ENCODE results near the gene MANBA.
"Not testable (repeated sequence)": the region's sequence is repeated elsewhere in the genome, so short reads cannot be mapped to it uniquely, and the experiment has no call there.

The MANBA gene

DNA sequence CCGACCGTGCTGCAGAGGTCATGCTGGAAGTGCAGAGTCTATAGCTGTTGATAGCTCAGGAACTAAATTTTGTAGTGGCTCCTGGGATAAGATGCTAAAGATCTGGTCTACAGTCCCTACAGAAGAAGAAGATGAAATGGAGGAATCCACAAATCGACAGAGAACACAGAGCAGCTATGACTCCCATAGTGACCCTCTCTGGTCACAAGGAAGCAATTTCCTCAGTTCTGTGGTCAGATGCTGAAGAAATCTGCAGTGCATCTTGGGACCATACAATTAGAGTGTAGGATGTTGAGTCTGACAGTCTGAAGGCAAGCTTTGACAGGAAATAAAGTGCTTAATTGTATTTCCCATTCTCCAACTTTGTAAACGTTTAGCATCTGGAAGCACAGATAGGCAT is 8.8 kb downstream of the MANBA start (continued):
- TF ChIP-seq, protein P1, sequence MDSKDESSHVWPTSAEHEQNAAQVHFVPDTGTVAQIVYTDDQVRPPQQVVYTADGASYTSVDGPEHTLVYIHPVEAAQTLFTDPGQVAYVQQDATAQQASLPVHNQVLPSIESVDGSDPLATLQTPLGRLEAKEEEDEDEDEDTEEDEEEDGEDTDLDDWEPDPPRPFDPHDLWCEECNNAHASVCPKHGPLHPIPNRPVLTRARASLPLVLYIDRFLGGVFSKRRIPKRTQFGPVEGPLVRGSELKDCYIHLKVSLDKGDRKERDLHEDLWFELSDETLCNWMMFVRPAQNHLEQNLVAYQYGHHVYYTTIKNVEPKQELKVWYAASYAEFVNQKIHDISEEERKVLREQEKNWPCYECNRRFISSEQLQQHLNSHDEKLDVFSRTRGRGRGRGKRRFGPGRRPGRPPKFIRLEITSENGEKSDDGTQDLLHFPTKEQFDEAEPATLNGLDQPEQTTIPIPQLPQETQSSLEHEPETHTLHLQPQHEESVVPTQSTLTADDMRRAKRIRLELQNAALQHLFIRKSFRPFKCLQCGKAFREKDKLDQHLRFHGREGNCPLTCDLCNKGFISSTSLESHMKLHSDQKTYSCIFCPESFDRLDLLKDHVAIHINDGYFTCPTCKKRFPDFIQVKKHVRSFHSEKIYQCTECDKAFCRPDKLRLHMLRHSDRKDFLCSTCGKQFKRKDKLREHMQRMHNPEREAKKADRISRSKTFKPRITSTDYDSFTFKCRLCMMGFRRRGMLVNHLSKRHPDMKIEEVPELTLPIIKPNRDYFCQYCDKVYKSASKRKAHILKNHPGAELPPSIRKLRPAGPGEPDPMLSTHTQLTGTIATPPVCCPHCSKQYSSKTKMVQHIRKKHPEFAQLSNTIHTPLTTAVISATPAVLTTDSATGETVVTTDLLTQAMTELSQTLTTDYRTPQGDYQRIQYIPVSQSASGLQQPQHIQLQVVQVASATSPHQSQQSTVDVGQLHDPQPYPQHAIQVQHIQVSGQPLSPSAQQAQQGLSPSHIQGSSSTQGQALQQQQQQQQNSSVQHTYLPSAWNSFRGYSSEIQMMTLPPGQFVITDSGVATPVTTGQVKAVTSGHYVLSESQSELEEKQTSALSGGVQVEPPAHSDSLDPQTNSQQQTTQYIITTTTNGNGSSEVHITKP (tag by site-specific recombination; IDR thresholded peaks at IDR 0.05): no peak
- TF ChIP-seq ZFP41 (tag by site-specific recombination; IDR thresholded peaks at IDR 0.05; ENCODE audit: borderline replicate concordance) (no peak), ZNF366 (tag by site-specific recombination; conservative IDR thresholded peaks at IDR 0.05) (no peak), ZNF311 (tag by site-specific recombination; IDR thresholded peaks at IDR 0.05; ENCODE audit: borderline replicate concordance) (no peak)

DNA sequence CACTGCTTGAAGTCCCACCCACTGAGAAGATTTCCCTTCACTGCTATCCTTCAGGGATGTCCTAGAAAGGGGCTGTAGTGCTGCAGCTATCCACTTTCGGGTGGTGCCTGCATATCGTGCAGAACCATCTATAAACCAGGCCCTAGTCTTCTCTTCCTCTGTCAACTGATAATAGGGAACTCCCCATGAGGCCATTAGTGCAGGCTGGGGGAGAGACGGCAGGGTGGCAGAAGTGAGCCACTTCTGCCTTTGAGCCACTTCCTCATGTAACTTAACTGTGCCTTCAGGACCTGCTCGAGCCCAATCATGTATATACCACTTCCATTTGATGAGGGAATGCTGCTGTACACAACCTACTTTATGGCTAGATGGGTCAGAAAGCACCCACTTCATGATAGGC is 17.4 kb downstream of the MANBA start:
- CTCF ChIA-PET: not testable (repeated sequence)

DNA sequence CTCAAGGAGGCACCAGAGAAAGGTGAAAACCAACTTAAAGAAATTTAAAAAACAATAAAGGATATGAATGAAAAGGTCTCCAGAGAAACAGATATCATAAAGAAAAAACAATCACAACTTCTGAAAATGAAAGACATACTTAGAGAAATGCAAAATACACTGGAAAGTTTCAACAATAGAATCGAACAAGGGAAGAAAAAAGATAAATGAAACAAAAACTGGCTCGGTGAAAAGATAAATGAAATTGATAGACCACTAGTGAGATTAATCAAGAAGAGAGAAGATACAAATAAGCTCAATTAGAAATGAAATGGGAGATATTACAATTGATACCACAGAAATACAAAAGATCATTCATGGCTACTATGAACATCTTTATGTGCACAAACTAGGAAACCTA is 22.0 kb downstream of the MANBA start:
- H3K36me3 ChIP-seq (ENCODE audit: control insufficient read depth in 2 of 2, insufficient read depth in 1 of 2, low read length in 2 of 2); H3K9me3 ChIP-seq (ENCODE audit: control insufficient read depth, insufficient read depth, low read depth, low read length); H3K4me3 ChIP-seq (ENCODE audit: low read depth, low read length); POLR2A ChIA-PET; H3K27ac ChIP-seq (ENCODE audit: extremely low read depth, low read depth, low read length); H3K4me1 ChIP-seq (ENCODE audit: control insufficient read depth, insufficient read depth, low read length); CTCF ChIA-PET: not testable (repeated sequence)

More for the DNA sequence above, 17.4 kb downstream of the MANBA start:
- H3K4me3 ChIP-seq (ENCODE audit: low read depth, low read length); H3K27ac ChIP-seq (ENCODE audit: extremely low read depth, low read depth, low read length); POLR2A ChIA-PET; H3K9me3 ChIP-seq (ENCODE audit: control insufficient read depth, insufficient read depth, low read depth, low read length); H3K4me1 ChIP-seq (ENCODE audit: control insufficient read depth, insufficient read depth, low read length); H3K36me3 ChIP-seq (ENCODE audit: control insufficient read depth in 2 of 2, insufficient read depth in 1 of 2, low read length in 2 of 2): not testable (repeated sequence)

DNA sequence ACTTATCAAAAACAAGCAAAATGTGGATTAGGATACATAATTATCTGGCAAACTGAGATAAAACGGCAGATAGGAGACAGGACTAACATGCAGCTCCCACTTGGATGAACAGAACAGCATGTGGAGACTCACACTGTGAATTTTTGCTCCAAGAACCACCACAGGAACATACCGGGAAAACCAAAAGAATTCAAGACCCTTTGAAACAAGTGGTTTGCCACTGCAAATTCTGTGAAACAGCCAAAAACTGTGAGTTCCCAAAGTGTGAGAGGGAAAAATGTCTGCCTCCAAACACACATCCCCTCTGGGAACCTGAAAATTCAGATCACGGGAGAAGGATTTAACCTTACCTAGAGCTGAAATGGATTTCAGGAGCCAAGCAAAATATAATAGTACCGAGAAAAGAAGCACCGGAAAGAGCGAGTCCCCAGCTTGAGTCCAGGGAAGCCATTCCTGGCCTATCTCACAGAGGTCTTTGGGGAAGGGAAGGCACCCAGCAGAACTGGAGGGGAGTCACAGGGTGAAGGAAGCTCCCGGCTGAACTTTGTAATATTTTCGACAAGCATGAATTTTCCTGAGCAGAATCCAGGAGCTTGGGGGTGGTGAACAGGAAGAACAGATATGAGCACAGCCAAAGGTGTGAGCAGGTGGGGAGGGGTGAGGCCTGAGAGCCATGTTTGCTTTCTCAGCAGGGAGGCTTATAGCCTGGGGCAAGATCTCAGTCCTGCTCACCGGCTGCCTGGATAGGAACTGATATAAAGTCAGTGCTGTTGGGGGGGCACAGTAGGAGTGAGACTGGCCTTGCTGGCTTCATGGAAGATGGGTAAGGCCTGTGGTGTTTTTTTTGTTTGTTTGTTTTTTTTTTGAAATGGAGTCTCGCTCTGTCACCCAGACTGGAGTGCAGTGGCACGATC is 23.9 kb downstream of the MANBA start:
- CTCF ChIA-PET: interaction anchor here (0.5 kb wide), 1 partner anchor 13 kb away, joined by 3 read pairs; no protein-coding TSS in a partner anchor
- Histone ChIP-seq H3K4me1 (ENCODE audit: control insufficient read depth, insufficient read depth, low read length) (peaks cover 10% of the 10 kb centered on the region), H3K27ac (ENCODE audit: extremely low read depth, low read depth, low read length) (peak overlapping the region; percentile 20; the same call in 1 of the 2 replicates), H3K4me3 (ENCODE audit: low read depth, low read length) (no peak overlapping the region), H3K36me3 (ENCODE audit: control insufficient read depth in 2 of 2, insufficient read depth in 1 of 2, low read length in 2 of 2) (no peaks in the 10 kb centered on the region), H3K9me3 (ENCODE audit: control insufficient read depth, insufficient read depth, low read depth, low read length) (no peaks in the 10 kb centered on the region)
- POLR2A ChIA-PET: no interaction called here
- TF ChIP-seq, protein P2, sequence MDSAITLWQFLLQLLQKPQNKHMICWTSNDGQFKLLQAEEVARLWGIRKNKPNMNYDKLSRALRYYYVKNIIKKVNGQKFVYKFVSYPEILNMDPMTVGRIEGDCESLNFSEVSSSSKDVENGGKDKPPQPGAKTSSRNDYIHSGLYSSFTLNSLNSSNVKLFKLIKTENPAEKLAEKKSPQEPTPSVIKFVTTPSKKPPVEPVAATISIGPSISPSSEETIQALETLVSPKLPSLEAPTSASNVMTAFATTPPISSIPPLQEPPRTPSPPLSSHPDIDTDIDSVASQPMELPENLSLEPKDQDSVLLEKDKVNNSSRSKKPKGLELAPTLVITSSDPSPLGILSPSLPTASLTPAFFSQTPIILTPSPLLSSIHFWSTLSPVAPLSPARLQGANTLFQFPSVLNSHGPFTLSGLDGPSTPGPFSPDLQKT (IDR thresholded peaks at IDR 0.05; ENCODE audit: borderline replicate concordance, low read depth, low read length): no peak
- TF ChIP-seq ZBTB7A (tag by site-specific recombination; IDR thresholded peaks at IDR 0.05; ENCODE audit: low read depth): no peak
- TF ChIP-seq, protein P3, sequence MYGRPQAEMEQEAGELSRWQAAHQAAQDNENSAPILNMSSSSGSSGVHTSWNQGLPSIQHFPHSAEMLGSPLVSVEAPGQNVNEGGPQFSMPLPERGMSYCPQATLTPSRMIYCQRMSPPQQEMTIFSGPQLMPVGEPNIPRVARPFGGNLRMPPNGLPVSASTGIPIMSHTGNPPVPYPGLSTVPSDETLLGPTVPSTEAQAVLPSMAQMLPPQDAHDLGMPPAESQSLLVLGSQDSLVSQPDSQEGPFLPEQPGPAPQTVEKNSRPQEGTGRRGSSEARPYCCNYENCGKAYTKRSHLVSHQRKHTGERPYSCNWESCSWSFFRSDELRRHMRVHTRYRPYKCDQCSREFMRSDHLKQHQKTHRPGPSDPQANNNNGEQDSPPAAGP (tag by site-specific recombination; IDR thresholded peaks at IDR 0.05): no peak
- TF ChIP-seq, protein P4, sequence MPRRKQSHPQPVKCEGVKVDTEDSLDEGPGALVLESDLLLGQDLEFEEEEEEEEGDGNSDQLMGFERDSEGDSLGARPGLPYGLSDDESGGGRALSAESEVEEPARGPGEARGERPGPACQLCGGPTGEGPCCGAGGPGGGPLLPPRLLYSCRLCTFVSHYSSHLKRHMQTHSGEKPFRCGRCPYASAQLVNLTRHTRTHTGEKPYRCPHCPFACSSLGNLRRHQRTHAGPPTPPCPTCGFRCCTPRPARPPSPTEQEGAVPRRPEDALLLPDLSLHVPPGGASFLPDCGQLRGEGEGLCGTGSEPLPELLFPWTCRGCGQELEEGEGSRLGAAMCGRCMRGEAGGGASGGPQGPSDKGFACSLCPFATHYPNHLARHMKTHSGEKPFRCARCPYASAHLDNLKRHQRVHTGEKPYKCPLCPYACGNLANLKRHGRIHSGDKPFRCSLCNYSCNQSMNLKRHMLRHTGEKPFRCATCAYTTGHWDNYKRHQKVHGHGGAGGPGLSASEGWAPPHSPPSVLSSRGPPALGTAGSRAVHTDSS (tag by site-specific recombination; IDR thresholded peaks at IDR 0.05): no peak
- no peak for TF ChIP-seq KLF8 (tag by site-specific recombination; IDR thresholded peaks at IDR 0.05)
- peak; percentile 85 for TF ChIP-seq ZNF341 (tag by site-specific recombination; IDR thresholded peaks at IDR 0.05; ENCODE audit: low read depth)
- TF ChIP-seq ZBTB8A (tag by site-specific recombination; IDR thresholded peaks at IDR 0.05): no peak
- no peak for TF ChIP-seq ZNF174 (tag by site-specific recombination; IDR thresholded peaks at IDR 0.05)
- TF ChIP-seq SCRT1 (tag by site-specific recombination; IDR thresholded peaks at IDR 0.05; ENCODE audit: borderline replicate concordance): no peak
- TF ChIP-seq ZNF571 (tag by site-specific recombination; IDR thresholded peaks at IDR 0.05): no peak
- TF ChIP-seq, protein P5, sequence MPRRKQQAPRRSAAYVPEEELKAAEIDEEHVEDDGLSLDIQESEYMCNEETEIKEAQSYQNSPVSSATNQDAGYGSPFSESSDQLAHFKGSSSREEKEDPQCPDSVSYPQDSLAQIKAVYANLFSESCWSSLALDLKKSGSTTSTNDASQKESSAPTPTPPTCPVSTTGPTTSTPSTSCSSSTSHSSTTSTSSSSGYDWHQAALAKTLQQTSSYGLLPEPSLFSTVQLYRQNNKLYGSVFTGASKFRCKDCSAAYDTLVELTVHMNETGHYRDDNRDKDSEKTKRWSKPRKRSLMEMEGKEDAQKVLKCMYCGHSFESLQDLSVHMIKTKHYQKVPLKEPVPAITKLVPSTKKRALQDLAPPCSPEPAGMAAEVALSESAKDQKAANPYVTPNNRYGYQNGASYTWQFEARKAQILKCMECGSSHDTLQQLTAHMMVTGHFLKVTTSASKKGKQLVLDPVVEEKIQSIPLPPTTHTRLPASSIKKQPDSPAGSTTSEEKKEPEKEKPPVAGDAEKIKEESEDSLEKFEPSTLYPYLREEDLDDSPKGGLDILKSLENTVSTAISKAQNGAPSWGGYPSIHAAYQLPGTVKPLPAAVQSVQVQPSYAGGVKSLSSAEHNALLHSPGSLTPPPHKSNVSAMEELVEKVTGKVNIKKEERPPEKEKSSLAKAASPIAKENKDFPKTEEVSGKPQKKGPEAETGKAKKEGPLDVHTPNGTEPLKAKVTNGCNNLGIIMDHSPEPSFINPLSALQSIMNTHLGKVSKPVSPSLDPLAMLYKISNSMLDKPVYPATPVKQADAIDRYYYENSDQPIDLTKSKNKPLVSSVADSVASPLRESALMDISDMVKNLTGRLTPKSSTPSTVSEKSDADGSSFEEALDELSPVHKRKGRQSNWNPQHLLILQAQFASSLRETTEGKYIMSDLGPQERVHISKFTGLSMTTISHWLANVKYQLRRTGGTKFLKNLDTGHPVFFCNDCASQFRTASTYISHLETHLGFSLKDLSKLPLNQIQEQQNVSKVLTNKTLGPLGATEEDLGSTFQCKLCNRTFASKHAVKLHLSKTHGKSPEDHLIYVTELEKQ (tag by site-specific recombination; IDR thresholded peaks at IDR 0.05; ENCODE audit: borderline replicate concordance): 0 out of 2 replicates have a peak, but pooled peaks have one; percentile 43
